ENCODE results near the gene DNAJC5.

DNAJC5 gene

DNA sequence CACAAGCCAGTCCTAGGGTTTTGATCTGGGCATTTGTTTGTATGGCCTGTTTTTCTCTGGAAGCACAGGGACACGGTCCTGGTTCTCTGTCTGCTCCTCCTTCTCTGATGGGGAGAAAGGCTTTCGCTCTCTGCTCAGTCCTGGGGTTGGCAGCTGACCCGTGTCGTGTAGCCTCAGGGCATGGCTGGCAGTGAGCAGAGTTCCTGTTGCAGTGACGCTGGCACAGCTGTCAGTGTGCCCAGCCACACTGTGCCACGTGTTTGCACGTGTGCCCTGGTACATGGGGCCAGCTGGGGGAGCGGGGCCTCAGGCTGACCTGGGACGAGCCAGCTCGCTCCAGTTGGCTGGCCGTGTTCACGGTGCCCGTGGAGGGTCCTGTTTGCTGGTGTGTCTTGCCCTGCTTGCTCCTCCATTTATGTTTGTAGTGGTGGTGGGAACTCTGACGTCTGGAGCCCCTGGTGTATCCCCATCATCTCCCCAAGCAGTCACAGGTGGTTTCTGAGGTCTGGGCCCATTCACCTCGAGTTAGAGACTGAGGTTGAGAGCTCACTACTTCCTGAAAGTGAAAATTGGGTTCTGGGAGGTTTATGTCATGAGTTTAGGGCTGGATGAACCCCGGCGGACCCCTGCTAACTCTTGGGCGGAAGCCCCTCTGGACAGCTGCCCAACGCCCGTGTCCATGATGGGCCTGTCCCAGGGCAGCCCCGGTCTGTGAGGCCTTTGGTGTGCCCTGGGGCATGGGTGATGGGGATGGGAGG, 10.2 kb upstream of the DNAJC5 start:
- no peak for DNase-seq (ENCODE audit: low spot score)

DNA sequence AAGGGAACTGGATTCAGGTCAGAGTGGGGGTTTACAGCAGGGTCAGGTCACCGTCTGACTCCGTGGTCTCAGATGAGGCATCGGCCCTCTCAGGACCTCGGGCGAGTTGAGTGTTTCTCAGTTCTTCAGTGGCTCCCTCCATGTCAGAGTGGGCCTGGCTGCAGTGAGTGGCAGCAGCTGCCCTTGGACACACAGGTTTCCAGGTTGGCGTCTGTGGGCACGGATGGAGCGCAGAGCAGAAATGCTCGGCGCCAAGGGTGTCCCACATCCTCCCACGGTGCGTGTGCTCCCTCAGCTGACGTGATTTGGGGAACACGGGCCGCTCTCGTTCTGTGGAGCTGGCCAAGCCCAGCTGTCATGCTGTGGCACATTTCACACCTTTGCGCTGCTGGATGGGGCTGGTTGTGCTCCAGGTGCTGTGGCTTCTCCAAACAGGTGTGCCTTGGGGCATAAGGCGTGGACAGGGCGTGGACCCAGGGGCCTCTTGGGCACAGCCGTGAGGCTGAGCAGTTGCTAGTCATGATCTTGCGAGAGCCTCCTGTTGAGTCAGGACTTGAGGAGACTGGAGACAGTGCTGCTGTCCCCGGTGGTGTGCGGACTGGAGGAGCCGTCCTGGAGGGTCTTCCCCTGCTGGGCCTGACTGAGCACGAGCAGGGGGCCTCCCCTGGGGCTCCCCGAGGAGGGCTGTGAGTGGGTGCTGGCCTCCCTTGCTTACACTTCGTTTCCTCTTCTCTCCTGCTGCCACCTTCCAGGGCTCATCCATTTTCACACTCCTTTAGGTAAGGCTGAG, 9.5 kb upstream of the DNAJC5 start:
- DNase-seq (ENCODE audit: low spot score): no peak

DNA sequence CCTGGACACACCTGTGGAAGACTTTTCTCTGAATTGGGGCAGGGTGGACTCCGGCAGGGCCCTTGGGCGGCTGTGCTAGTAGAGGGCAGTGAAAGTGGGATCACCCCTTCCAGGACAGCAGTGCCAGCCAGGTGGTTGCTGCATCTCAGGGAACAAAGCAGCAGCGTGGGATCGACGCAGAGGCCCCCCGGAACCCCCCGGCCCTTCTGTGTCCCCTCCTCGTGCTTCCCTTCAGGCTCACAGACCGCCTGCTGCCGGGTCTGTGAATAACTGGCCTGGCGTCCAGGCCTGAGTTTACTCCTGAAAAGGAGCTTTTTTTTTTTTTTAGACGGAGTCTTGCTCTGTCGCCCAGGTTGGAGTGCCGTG, 8.9 kb upstream of the DNAJC5 start:
- DNase-seq (ENCODE audit: low spot score): no peak

DNA sequence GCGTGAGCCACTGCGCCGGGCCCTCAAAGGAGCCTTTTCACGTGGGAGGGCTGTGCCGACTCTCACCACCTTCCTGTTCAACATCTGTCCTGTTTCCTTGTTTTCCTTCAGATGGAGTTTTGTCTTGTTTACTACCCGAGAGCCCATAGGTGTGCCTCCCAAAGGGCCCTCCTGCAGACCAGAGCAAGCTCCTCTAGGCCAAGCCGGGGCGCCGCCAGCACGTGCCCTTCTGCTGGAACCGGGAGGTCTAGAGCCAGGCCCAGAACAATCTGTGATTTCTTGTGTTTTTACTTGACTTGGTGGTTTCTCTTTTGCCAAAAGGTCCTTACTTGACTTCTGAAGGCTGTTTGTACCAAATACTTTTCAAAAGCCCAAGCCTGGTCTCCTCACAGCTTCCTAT, 8.0 kb upstream of the DNAJC5 start:
- no peak for DNase-seq (ENCODE audit: low spot score)

DNA sequence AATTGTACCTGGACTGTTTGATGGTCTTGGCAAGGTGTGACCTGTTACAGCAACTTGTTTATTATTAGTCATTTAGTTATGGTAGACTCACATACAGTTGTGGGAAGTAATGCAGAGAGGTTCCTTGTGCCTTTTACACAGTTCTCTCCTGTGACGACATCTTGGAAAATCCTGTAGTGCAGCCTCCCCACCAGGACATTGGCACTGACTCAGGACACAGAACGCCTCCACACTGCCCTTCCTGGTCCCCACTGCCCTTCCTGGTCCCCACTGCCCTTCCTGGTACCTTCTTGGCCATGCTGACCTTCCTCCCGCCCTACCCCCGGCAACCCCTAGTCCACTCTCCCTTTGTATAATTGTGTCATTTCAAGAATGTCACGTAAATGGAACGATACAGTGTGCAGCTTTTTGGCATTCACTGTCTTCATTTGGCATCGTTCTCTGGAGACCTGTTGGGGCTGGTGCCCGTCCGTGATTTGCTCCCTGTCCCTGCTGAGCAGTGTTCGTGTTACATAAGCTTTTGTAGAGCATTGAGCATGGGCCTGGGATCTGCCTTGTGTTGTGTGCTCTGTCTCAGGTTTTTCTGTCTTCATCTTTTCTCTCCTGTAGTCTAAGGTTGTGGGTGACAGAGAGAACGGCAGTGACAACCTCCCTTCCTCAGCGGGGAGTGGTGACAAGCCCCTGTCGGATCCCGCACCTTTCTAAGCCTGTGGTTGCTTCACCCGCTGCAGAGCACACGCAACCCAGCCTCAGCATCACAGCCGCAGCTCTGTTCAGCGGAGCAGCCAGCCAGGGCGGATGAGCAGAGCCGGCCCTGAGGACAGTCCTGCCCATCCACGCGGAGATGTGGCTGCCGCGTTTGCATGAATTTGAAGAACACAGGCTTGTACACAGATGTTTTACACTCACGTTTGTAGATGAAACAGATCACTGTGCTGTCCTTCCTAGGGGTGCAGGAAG, 5.4 kb upstream of the DNAJC5 start:
- DNase-seq (ENCODE audit: low spot score): no peak

DNA sequence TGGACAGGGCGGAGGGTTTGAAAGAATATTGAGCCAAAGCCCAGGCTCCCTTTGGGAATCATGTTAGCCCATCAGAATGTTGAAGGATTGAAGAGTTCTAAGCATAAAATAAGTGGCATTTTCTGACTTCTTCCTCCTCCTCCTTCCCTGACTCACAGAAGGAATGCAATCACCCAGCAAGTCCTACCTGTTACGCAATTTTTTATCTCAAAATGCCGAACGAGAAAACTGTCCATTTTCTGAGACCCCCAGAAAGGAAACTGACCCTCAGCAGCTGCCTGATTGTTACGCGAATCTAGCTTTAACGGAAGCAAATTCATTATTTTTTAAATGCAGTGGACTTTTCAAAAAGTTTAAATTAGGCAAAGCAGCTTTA, 4.7 kb upstream of the DNAJC5 start:
- DNase-seq (ENCODE audit: low spot score): no peak

DNA sequence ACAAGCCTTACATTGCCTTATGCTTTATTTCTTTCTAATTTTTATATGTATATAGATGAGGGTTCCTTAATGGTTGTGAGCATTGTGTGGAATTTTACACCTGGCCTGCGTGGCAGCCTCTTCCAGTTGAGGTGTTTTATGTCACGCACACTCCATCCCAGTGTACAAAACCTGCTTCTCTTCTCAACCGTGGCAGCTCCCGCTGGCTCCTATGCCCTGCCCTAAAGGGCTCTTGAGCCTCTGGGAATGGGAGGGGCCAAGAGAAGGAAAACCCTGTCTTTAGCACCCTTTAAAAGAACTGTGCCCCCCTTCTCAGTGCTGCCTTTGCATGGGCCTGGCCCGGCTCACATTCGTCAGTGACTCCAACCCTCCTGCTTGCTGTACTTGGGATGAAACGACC, 4.3 kb upstream of the DNAJC5 start:
- no peak for DNase-seq (ENCODE audit: low spot score)

DNA sequence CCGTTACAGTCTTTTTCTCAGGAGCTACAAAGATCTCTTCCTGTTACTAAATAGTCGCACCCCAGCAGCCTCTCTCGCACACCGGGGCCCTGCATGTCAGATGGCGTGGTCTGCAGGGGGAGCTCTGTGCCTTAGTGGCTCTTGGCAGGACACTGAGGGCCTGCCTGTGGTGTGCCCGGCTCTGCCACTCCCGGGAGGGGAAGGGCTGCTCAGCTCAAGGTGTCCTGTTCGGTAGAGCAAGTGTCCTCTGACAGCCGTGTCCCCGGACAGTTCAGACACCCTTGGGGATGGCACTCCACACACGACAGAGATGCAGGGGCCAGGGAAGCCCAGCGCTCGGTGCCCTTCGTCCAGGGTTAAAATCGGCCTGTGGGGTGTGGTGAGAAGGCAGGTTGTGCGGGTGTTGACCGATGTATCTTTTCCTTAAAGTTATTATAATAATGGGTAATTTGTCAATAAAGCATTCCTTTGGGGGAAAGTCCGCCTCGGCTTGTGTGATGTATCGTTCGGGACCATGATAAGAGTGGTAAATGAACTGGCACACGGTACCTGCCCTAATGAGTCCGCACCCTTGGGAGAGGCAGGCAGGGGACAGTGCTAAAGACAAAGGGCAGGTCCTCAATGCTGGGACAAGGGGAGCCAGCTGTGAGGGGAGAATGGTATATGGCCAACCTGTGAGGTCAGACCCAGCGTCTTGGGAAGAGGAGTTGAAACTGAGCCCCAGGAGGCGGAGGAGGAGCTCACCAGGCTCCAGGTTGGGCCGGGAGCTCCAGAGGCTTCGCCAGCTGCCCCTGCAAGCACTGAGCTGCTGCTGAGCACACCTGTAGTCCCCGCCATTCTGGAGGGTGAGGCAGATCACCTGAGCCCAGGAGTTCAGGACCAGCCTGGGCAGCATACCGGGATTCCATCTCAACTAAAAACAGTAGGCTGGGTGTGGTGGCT, 3.6 kb upstream of the DNAJC5 start:
- no peak for DNase-seq (ENCODE audit: low spot score)

DNA sequence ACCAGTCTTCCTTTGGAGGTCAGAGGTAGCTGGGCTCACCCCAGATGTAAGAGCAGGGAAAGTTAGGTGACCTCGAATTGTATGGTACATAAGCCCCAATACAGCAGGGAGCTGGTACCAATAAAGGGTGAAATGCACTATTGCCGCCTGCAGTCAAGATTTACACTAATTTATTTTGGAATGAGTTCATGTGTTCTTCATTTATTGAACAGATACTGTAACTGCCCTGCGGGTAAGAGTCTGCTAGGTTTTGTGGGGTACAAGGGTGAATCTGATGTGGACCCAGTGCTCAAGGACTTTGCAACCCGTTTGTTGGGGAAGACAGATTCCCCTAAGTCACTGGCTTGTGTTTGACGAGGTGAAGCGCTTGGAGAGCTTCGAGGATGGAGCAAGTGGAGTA, 2.5 kb upstream of the DNAJC5 start:
- no peak for DNase-seq (ENCODE audit: low spot score)

DNA sequence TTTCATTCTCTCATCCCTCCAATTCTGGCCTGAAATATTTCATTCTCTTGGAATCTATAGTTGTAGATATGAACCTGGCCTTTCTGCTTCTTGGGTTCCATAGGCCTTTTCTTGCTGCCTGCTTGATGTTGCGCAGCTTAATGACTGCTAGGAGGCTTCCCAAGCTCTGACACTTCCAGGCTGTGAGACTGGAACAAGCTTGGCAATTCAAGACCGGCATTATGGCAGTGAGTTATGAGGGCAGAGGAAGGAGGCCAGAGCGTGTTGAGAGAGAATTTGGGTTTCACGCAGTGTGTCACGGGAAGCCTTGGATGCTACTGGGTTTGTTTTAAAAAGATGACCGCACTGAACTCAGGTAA, 948 bp upstream of the DNAJC5 start:
- no peak for DNase-seq (ENCODE audit: low spot score)

DNA sequence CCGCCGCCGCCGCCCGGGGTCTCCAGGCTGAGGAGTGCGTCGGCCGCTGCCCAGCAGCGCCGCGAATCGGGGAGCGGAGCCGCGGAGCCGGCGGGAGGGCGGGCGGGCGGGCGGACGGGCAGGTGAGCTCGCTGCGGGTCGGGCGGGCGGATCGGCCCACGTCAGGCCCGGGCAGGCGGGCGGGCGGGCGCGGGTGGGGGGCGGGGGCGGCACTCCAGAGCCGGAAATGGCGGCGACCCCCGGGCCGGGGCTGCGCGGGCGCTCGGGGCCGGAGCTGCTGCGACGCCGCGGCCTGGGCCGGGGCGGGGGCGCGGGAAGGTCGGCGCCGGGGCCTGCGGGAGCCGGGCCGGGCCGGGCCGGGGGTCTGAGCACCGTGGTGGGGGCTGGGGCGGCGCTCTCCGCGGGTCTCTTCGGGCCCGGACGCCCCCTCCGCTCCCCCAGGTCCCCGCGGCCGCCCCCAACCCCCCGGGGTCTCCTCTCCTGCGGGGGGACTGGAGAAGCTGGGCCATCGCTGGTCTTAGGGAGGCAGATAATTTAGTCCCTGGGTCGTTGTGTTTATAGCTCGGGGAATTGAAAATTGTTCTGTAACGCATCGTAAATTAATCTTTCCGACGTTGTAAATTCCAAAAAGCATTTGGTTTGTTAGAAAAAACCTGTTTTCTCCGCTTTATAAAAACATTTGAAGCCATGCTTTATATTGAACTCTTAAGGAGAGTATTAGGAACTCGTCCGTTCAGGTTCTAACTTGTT, 451 bp downstream of the DNAJC5 start:
- DNase-seq (ENCODE audit: low spot score): no peak

DNA sequence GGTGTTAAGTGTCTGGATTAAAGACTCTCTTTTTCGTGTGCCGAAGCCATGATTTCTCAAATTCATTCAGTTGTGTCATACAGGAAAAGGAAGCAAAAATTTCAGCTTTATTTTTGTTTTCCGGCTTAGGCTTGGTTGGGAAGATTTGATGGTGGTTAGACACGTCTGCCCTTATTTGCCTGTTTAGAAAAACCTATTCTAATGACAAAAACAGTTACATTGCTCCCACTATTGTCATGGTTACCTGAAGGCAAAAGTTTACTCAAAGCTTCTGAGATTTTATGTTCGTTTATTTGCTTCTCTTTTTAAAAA, 982 bp downstream of the DNAJC5 start:
- DNase-seq (ENCODE audit: low spot score): peak; percentile 50

DNA sequence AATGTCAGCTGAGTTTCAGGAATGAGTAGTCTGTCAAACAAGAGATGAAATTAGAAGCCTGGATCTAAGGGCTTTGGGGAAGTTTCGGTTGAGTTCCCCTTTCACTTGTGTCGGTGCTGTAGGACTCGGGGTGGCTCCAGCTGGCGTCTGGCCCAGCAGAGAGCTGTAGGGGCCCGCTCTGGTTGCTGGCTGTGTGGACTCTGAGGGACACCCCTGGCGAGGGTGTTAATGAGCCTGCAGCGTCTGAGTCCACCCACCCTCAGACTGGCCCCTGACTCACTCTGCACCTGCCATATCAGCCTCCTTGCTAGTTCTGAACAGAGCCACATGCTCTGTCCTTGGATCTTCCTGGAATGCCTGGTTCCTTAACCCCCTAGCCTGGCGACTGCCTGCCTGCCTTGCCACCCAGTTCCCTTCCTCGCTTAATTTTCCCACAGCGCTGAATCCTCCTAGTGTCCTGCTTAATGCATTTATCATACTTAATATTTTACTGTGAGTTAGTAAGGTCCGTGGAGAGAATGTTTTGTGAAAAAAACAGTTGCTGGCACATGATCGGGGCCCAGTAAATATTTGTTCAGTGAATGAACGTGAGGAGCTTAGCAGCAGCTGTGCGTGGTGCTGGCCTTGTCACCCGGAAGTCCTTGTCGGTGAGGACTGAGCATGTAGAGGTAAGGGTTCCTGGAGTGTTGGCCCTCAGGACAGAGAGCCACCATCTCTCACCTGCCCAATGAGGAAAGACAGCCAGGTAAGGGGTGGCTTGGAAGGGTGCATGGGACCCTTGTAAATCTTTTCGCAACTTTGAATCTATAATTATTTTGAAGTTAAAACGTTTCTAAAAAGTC, 1.6 kb downstream of the DNAJC5 start:
- DNase-seq (ENCODE audit: low spot score): peak; percentile 28

DNA sequence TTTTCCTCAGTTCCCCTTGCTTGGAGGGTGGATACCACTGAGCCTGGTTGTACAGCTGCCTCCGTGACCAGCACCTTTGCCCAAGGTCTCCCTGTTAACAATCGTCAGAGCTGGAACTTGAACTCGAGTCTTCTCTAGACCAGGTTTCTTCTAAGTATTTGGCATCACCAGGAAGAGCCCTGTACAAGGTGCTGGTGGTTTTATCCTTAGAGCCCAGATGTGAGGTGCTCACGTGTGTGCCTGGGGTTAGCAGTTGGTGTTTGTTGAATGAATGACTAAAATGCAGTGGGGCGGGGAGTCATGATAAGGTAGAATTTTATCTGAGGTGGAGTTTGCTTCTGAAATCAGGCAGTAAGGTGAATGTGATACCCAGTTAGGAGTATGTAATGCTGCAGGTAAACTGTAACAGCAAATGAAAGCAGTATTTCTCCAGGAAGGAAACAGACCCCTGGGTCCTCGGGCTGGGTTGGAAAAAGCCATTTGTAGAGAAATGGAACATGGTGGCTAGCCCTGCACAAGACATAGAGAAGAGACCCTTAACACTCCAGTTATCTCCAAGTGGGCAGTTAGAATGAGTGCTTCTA, 3.1 kb downstream of the DNAJC5 start:
- no peak for DNase-seq (ENCODE audit: low spot score)

DNA sequence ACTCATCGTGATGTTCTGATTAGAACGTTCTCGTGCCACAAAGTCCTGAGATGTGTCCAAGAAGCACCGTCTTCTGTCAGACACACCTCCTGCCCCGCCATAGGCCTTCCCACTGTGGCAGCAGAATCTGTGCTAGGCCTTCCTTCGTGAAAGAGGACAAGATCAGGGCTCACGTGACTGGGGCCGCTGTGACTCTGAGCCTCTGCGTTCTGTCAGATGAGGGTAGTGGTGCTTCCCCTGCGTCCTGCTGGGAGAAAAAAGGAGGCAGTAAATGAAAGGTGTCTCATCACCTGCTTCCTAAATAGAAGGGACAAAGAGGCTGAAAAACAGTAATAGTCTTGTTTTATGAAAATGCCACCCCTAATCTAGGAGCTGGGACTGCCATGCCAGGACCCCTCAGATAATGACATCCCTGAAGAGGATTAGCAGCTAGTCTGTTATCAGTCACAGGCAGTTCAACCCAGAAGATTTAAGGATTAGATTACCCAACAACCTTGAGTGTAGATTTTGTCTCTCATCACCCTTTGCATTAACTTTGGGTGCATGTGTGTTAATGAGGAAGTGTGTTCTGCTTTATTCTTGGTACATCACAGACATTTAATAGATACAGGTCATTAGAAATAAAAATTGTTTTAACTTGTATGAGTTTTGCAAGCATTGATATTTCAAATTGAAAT, 4.1 kb downstream of the DNAJC5 start:
- DNase-seq (ENCODE audit: low spot score): no peak

DNA sequence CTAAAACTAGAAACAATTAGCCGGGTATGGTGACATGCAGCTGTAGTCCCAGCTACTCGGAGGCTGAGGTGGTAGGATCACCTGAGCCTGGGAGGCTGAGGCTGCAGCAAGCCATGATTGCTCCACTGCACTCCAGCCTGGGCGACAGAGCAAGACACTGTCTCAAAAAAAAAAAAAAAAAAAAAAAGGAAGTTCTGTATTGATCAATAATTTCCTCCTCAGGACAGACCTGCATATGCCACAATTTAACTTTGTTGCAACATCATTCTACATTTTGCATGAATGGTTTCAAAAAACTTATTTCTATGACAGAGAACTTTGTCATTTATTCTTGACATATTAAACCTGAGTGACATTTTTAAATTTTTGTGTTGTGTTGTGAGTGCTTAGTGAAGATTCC, 5.5 kb downstream of the DNAJC5 start:
- DNase-seq (ENCODE audit: low spot score): no peak

DNA sequence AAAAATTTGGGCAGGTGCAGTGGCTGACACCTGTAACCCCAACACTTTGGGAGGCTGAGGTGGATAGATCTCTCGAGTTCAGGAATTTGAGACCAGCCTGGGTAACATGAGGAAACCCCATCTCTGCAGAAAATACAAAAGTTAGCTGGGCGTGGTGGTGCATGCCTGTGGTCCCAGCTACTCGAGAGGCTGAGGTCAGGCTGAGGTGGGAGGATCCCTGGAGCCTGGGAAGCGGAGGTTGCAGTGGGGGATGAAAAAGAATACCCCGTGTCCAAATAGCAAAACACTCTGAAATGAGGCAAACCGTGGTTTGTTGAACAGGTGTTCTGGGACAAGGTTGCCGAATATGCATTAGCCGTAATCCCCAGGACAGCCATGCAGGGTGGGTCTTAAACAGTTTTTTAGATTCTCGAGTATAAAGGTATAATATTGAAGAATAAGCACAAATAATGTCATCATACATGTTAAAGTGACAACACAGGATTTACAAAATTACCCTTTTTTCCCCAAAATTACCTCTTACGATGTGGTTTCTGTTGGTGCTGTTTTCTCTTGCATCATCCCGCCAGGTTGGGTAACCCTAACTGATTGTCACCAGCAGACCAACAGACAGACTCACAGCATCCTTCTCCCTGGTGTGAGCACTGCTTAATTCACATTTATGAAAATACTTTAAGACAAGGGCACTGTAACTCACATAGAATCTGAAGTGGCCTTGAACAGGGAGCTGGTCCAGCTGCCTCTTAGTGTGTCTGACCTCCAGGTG, 9.1 kb downstream of the DNAJC5 start:
- DNase-seq (ENCODE audit: low spot score): no peak

DNA sequence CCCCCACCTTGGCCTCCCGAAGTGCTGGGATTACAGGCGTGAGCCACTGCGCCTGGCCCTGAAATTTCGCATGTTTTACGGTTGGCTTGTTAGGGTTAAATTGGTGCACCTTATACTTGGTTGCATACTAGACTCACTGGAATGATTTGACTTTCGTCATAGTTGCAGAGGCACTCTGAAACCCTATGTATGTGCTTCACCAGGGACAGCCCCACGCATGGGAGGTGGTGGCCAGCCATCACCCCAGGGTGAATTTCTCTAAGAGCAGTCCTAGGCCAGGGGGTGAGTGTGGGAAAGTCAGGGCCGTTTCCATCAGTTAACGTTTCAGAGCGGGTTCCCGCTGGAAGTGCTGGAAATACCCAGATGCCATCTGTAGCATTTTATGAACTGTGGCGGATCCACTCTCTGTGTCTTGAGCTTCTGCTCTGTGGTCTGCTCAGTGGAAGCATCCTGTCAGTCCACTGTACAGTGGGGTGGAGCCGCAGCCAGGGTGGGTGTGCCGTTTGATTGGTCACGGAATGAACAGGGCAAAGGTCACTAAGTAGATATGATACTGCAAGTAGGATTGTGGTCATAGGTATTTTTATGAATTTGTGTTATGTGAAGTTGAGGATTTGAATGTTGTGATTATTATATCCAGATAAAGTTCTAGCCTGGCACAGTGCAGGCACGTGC, 13.2 kb downstream of the DNAJC5 start:
- no peak for DNase-seq (ENCODE audit: low spot score)
